ENCODE measurements around the gene HOXB2. TPM values are rescaled to one million over a fixed set of nuclear protein-coding genes. Genes with fewer than 3 reads are reported as not detected.

Gene HOXB2
- total RNA-seq, 1 donor from 2014 or later: not detected

GRCh38 chr17:48532261-48532660 is 12.6 kb downstream of the HOXB2 start:
- H3K4me1 Mint-ChIP-seq: peaks cover 2% of the 10 kb centered on the region
- DNase-seq (ENCODE audit: low spot score): no peak
- Histone ChIP-seq H2AFZ (replicated peaks) (no peak overlapping the region), H3K4me2 (no peak overlapping the region), H3K4me1 (no peaks in the 10 kb centered on the region), H3K4me3 (no peak overlapping the region), H3K27me3 (peaks cover 100% of the 10 kb centered on the region), H3K79me2 (ENCODE audit: low read depth) (no peaks in the 10 kb centered on the region), H3K27ac (no peak overlapping the region), H3F3A (ENCODE audit: low read depth) (peaks cover 5% of the 10 kb centered on the region), H4K20me1 (ENCODE audit: low read depth) (peaks cover 44% of the 10 kb centered on the region), H3K9ac (no peak overlapping the region), H3K9me3 (ENCODE audit: low read depth) (no peaks in the 10 kb centered on the region), H3K36me3 (no peaks in the 10 kb centered on the region)
- H3K27ac Mint-ChIP-seq: no peak overlapping the region
- H3K9me3 Mint-ChIP-seq: peaks cover 7% of the 10 kb centered on the region
- no peak overlapping the region for H3K4me3 Mint-ChIP-seq
- H3K36me3 Mint-ChIP-seq: no peaks in the 10 kb centered on the region
- peaks cover 86% of the 10 kb centered on the region for H3K27me3 Mint-ChIP-seq (ENCODE audit: insufficient read depth, low read depth)
- TF ChIP-seq CTCF (IDR thresholded peaks at IDR 0.05): no peak
- no peak for TF ChIP-seq EZH2phosphoT487 (IDR thresholded peaks at IDR 0.05)
- no peak for TF ChIP-seq EZH2 (IDR thresholded peaks at IDR 0.05)

- Mint-ChIP-seq H3K36me3 (no peaks in the 10 kb centered on the region), H3K4me1 (peaks cover 2% of the 10 kb centered on the region), H3K27me3 (ENCODE audit: insufficient read depth, low read depth) (peaks cover 86% of the 10 kb centered on the region), H3K9me3 (peaks cover 7% of the 10 kb centered on the region), H3K4me3 (no peak within 1 kb of the TSS), H3K27ac (no peak within 1 kb of the TSS)
- no peak within 1 kb of the TSS for H2AFZ ChIP-seq (replicated peaks)
- no peak within 1 kb of the TSS for H3K27ac ChIP-seq
- H3K9me3 ChIP-seq (ENCODE audit: low read depth): no peaks in the 10 kb centered on the region
- peaks cover 5% of the 10 kb centered on the region for H3F3A ChIP-seq (ENCODE audit: low read depth)
- no peaks in the 10 kb centered on the region for H3K36me3 ChIP-seq
- H3K27me3 ChIP-seq: peaks cover 100% of the 10 kb centered on the region
- H3K4me1 ChIP-seq: no peaks in the 10 kb centered on the region
- no peak within 1 kb of the TSS for H3K9ac ChIP-seq
- H4K20me1 ChIP-seq (ENCODE audit: low read depth): peaks cover 58% of the 10 kb centered on the region
- H3K4me3 ChIP-seq: no peak within 1 kb of the TSS
- H3K79me2 ChIP-seq (ENCODE audit: low read depth): no peaks in the 10 kb centered on the region
- TF ChIP-seq EZH2phosphoT487 (IDR thresholded peaks at IDR 0.05) (peak; percentile 32), CTCF (IDR thresholded peaks at IDR 0.05) (no peak), EZH2 (IDR thresholded peaks at IDR 0.05) (peak; percentile 61)
- no peak within 1 kb of the TSS for H3K4me2 ChIP-seq
- no peak for DNase-seq (ENCODE audit: low spot score)
Observed at GRCh38 chr17:48530887-48531272, 14.0 kb downstream of the HOXB2 start, which contains the start of gene HOXB1. TSS of gene HOXB1 (minus strand) at chr17:48531011. CDS start at chr17:48530904, 107 bp downstream.

- Histone ChIP-seq H3K79me2 (ENCODE audit: low read depth) (no peaks in the 10 kb centered on the region), H2AFZ (replicated peaks) (no peak overlapping the region), H3K9me3 (ENCODE audit: low read depth) (no peaks in the 10 kb centered on the region), H3F3A (ENCODE audit: low read depth) (peaks cover 5% of the 10 kb centered on the region), H4K20me1 (ENCODE audit: low read depth) (peaks cover 63% of the 10 kb centered on the region), H3K9ac (no peak overlapping the region), H3K27ac (no peak overlapping the region), H3K4me3 (no peak overlapping the region), H3K4me2 (no peak overlapping the region), H3K36me3 (no peaks in the 10 kb centered on the region), H3K27me3 (peaks cover 100% of the 10 kb centered on the region), H3K4me1 (no peaks in the 10 kb centered on the region)
- H3K9me3 Mint-ChIP-seq: peaks cover 7% of the 10 kb centered on the region
- no peak overlapping the region for H3K27ac Mint-ChIP-seq
- H3K27me3 Mint-ChIP-seq (ENCODE audit: insufficient read depth, low read depth): peaks cover 86% of the 10 kb centered on the region
- H3K36me3 Mint-ChIP-seq: no peaks in the 10 kb centered on the region
- no peak for DNase-seq (ENCODE audit: low spot score)
- peak; percentile 85 for TF ChIP-seq EZH2 (IDR thresholded peaks at IDR 0.05)
- TF ChIP-seq CTCF (IDR thresholded peaks at IDR 0.05): no peak
- peak; percentile 76 for TF ChIP-seq EZH2phosphoT487 (IDR thresholded peaks at IDR 0.05)
- peaks cover 2% of the 10 kb centered on the region for H3K4me1 Mint-ChIP-seq
- H3K4me3 Mint-ChIP-seq: no peak overlapping the region
Observed at GRCh38 chr17:48530208-48530886, 14.6 kb downstream of the HOXB2 start.

Measured in neural progenitor cell (in vitro differentiated cells).